Stomach smooth muscle (tissue), 2 donors: ENCODE measurements around the gene SELENOF.

ENCODE experiments used
- H3K27ac ChIP-seq: one replicate; pipeline ENCODE4 v1.7.0; 2013; ENCODE audit warnings: mild to moderate bottlenecking, low read length, inconsistent platforms
- H3K27me3 ChIP-seq, 2 donors: one replicate each; pipeline ENCODE4 v1.7.0; 2013; ENCODE audit warnings: low read length in 2 of 2; ENCODE audit not compliant: insufficient read depth in 2 of 2, control insufficient read depth in 1 of 2
- H3K36me3 ChIP-seq, 2 donors: one replicate each; pipeline ENCODE4 v1.7.0; 2013; ENCODE audit warnings: low read length in 2 of 2; ENCODE audit not compliant: control insufficient read depth in 2 of 2, insufficient read depth in 2 of 2
- H3K4me1 ChIP-seq: one replicate; pipeline ENCODE4 v1.7.0; 2013; ENCODE audit warnings: low read length; ENCODE audit not compliant: control insufficient read depth, insufficient read depth
- H3K4me3 ChIP-seq, 2 donors: one replicate each; pipeline ENCODE4 v1.7.0; 2013; ENCODE audit warnings: low read length in 2 of 2
- H3K9ac ChIP-seq, 2 donors: one replicate each; pipeline ENCODE4 v1.7.0; 2013; ENCODE audit warnings: low read length in 2 of 2, mild to moderate bottlenecking in 1 of 2
- H3K9me3 ChIP-seq, 2 donors: one replicate each; pipeline ENCODE4 v1.7.0; 2013; ENCODE audit warnings: low read length in 2 of 2; ENCODE audit not compliant: control insufficient read depth in 2 of 2
- donor health status: healthy.
- donor health status: Pancreatic carcinoma.

The SELENOF gene

DNA sequence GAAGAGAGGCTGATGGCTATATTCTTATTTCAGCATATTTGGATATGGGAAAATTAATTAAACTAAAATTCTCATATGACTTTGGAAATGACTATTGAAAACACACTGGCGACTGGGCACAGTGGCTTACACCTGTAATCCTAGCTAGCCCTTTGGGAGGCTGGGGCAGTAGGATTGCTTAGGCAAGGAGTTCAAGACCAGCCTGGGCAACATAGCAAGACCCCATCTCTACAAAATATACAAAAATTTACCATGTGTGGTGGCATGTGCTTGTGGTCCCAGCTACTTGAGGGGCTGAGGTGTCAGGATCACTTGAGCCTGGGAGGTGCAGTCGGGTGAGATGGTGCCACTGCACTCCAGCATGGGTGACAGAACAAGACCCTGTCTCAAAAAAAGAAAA is 26.7 kb upstream of the SELENOF start:
- Histone ChIP-seq H3K27me3 (no peaks in the 10 kb centered on the region), H3K4me1 (no peaks in the 10 kb centered on the region), H3K4me3 (no peak overlapping the region), H3K9ac (no peak overlapping the region), H3K27ac (no peak overlapping the region), H3K9me3 (no peaks in the 10 kb centered on the region), H3K36me3 (no peaks in the 10 kb centered on the region)

DNA sequence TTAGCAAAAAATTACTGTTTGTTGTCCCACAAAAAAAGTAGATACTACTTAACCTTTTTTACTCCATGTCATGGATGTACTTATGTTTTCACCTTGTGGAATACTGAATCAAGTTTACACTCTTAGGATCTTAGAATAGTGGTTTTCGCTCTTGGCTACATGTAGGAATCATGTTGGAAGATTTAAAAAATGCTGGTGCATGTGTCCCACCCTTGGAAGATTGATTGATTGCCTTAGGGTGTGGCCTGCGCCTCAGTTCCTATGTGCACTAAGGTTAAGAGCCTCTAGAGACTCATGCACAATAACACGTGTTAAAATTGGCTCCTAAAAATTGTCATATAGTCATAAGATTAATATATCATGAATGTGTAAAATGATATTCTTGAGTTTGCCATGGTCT is 25.5 kb upstream of the SELENOF start:
- H3K36me3 ChIP-seq, result no peaks in the 10 kb centered on the region
- H3K4me1 ChIP-seq, result no peaks in the 10 kb centered on the region
- H3K4me3 ChIP-seq, result no peak overlapping the region
- H3K27me3 ChIP-seq, result no peaks in the 10 kb centered on the region
- H3K27ac ChIP-seq, result no peak overlapping the region
- H3K9me3 ChIP-seq, result no peaks in the 10 kb centered on the region
- H3K9ac ChIP-seq, result no peak overlapping the region

DNA sequence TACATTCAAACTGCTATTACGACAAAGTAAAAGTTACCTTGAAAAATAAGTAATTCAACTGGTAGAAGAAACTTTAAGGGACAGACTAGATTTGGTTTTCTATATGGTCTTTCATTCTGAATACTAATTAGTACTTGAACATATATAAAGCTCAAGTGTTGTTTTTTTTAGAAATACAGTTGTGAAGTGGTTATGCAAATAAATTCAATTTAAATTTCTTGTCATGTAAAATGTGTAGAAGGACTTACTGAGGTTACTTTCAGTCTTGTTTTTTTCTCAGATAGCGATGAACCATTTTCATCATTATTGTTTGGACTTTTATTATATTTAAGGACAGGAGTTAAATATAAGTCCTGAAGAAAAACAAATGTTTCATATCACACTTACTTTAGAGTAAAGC is 24.9 kb upstream of the SELENOF start:
- no peaks in the 10 kb centered on the region for H3K36me3 ChIP-seq
- no peak overlapping the region for H3K27ac ChIP-seq
- H3K9ac ChIP-seq, result no peak overlapping the region
- H3K4me1 ChIP-seq, result no peaks in the 10 kb centered on the region
- H3K4me3 ChIP-seq, result no peak overlapping the region
- no peaks in the 10 kb centered on the region for H3K9me3 ChIP-seq
- no peaks in the 10 kb centered on the region for H3K27me3 ChIP-seq

DNA sequence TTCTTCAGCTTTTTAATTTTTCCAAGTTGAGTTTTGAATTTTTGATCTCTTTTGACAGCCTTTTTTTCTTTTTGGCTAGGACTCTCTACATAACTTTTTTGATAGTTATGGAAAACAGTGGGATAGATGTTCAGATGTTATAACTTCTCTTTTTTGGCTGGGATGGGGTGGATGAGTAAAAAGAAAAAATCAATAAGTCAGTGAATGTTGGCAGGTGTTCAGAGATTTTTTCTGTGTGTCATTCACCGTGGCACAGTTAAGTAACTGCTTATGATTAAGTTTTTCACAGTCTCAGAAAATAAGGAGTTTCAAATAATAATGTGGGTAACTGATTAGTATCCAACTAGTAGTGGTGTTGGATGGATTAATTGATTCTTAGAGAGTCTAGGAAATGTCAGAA is 24.5 kb upstream of the SELENOF start:
- H3K27ac ChIP-seq, result no peak overlapping the region
- no peaks in the 10 kb centered on the region for H3K9me3 ChIP-seq
- no peaks in the 10 kb centered on the region for H3K27me3 ChIP-seq
- no peaks in the 10 kb centered on the region for H3K36me3 ChIP-seq
- no peak overlapping the region for H3K4me3 ChIP-seq
- H3K4me1 ChIP-seq, result no peaks in the 10 kb centered on the region
- H3K9ac ChIP-seq, result no peak overlapping the region

DNA sequence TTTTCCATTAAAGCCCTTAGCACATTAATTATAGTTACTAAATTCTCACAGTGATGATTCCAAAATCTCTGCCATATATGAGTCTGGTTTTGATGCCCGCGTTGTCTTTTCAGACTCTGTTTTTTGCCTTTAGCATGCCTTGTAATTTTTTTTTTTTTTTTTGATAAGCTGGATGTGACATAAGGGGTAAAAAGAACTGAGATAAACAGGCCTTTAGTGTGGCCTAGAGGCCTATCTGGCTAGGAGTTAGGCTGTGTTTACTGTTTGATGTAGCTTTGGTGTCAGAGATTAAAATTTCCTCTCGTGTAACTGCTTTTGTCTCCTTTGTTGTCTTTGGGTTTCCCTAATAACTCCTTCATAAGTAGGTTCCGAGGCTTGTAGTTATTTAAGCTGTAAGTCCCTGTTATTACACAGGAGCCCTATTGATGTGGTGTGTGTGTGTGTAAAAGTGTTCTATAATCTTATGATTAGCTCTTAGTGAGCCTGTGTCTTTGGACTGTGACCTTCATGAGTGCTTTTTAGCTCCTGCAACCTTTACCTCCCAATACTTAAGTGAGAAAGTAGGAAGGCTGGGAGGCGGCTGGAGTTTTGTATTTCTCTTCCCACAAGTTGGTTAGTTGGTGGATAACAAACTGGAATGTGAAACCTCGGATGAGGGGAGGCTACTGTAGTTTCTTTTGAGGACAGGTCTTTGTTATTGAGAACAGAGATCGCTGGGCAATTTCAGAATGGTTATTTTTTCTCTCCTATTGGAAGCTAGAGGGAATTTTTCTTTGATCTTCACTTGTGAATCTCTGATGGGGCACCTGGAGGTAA is 19.8 kb upstream of the SELENOF start:
- H3K27me3 ChIP-seq, result no peaks in the 10 kb centered on the region
- H3K9me3 ChIP-seq, result no peaks in the 10 kb centered on the region
- no peak overlapping the region for H3K27ac ChIP-seq
- H3K36me3 ChIP-seq, result no peaks in the 10 kb centered on the region
- H3K4me1 ChIP-seq, result no peaks in the 10 kb centered on the region
- H3K4me3 ChIP-seq, result no peak overlapping the region
- H3K9ac ChIP-seq, result no peak overlapping the region

DNA sequence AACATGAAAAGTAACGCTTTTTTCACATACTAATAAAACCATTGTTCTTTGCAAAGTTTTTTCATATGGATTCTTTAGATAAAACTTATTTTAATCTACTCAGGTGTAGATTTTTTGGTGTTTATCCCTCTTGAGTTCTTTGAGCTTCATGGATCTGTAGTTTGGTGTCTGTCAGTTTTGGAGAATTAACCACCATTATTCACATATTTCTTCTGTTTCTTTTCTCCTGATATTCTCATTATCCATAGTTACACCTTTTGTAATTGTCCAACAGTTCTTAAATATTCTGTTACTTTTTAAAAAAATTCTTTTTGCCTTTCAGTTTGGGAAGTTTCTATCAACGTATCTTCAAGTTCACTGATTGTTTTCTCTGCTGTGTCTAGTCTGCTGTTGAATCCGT is 19.1 kb upstream of the SELENOF start:
- H3K9me3 ChIP-seq, result no peaks in the 10 kb centered on the region
- no peak overlapping the region for H3K9ac ChIP-seq
- no peak overlapping the region for H3K4me3 ChIP-seq
- H3K27me3 ChIP-seq, result no peaks in the 10 kb centered on the region
- no peaks in the 10 kb centered on the region for H3K36me3 ChIP-seq
- H3K27ac ChIP-seq, result no peak overlapping the region
- no peaks in the 10 kb centered on the region for H3K4me1 ChIP-seq

DNA sequence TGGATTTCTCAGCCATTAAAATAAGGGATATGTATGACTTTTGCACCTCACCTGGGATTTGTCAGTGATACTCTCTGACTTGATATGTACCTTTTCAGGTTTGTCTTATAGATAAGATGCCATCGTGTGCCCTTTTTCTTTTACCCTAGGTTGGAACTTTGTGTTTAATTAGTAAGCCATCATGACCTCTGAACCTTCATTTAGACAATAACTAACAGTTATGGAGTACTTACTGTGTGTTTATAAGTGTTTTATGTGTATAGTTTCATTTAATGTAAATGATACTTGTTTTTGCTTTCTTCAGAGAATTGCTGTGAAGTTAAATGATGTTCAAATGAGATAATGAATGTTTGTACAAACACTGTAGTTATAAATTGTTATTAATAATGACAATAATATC is 14.9 kb upstream of the SELENOF start:
- no peaks in the 10 kb centered on the region for H3K4me1 ChIP-seq
- H3K27ac ChIP-seq, result no peak overlapping the region
- H3K9ac ChIP-seq, result no peak overlapping the region
- H3K27me3 ChIP-seq, result no peaks in the 10 kb centered on the region
- H3K36me3 ChIP-seq, result no peaks in the 10 kb centered on the region
- no peaks in the 10 kb centered on the region for H3K9me3 ChIP-seq
- no peak overlapping the region for H3K4me3 ChIP-seq

DNA sequence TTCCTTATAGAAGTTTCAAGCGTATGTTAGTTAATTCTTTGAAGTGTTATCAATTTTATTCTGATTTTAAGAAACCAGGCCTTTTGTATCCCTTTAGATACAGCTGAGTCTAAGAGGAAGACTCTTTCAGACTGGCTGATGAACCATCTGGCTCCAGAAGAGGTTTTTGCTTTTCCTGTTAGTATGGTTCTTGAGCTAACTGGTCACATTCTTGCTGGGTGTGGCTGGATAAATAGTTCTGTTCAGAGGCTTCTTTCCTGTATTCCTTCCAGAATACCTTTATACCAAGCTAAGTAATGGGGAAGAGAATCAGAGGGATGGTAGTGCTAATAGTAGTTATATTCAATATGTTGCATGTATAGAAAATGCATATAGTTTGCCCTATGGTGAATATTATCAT is 13.0 kb upstream of the SELENOF start:
- no peaks in the 10 kb centered on the region for H3K4me1 ChIP-seq
- H3K36me3 ChIP-seq, result no peaks in the 10 kb centered on the region
- H3K27ac ChIP-seq, result no peak overlapping the region
- H3K9ac ChIP-seq, result no peak overlapping the region
- H3K9me3 ChIP-seq, result peaks cover 0 to 4% of the 10 kb centered on the region in 2 donors
- no peaks in the 10 kb centered on the region for H3K27me3 ChIP-seq
- H3K4me3 ChIP-seq, result no peak overlapping the region

DNA sequence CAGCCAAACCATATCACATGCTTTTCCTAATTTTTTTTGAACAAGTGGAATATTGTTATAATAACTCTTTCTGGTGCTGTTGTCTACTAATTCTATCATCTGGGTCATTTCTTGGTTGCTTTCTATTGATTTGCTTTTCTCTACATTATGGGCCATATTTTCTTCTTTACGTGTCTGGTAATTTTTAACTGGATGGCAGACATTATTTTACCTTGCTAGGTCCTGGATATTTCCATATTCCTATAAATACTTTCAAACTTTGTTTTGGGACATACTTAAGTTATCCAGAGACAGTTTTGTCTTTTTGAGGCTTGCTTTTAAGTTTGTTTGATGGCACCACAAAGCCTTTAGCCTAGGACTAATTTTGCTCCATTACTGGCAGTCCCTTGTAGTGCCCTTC is 11.8 kb upstream of the SELENOF start:
- H3K4me1 ChIP-seq, result no peaks in the 10 kb centered on the region
- H3K9me3 ChIP-seq, result peaks cover 0 to 4% of the 10 kb centered on the region in 2 donors
- H3K36me3 ChIP-seq, result no peaks in the 10 kb centered on the region
- H3K4me3 ChIP-seq, result no peak overlapping the region
- H3K27me3 ChIP-seq, result no peaks in the 10 kb centered on the region
- H3K27ac ChIP-seq, result no peak overlapping the region
- no peak overlapping the region for H3K9ac ChIP-seq

DNA sequence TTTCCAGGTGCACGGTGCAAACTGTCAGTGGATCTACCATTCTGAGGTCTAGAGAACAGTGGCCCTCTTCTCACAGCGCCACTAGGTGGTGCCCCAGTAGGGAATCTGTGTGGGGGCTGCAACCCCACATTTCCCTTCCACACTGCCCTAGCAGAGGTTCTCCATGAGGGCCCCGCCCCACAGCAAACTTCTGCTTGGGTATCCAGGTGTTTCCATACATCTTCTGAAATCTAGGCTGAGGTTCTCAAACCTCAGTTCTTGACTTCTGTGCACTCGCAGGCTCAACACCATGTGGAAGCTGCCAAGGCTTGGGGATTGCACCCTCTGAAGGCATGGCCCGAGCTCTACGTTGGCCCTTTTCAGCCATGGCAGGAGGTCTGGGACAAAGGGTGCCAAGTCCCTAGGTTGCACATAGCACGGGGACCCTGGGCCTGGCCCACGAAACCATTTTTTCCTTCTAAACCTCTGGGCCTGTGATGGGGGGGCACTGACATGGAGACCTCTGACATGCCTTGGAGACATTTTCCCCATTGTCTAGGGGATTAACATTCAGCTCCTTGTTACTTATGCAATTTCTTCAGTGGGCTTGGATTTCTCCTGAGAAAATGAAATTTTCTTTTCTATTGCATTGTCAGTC is 10.5 kb upstream of the SELENOF start:
- Histone ChIP-seq H3K27me3 (no peaks in the 10 kb centered on the region), H3K9ac (no peak overlapping the region), H3K27ac (no peak overlapping the region), H3K4me1 (no peaks in the 10 kb centered on the region), H3K9me3 (peaks cover 0 to 4% of the 10 kb centered on the region in 2 donors), H3K36me3 (no peaks in the 10 kb centered on the region), H3K4me3 (no peak overlapping the region)

DNA sequence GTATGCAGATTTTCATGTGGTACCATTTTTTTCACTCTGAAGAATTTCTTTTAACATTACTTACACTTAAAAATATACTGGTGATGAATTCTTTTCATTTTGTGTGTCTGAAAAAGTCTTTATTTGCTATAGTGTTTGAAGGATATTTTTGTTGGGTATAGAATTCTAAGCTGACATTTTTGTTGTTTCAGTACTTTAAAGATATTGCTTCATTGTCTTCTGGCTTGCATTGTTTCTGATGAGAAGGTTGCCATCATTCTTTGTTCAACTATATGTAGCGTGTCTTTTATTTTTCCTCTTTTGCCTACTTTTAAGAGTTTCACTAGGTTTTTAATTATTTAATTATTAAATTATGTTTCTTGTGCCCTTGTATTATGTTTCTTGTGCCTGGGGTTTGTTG is 8.5 kb upstream of the SELENOF start:
- H3K4me1 ChIP-seq, result no peaks in the 10 kb centered on the region
- H3K4me3 ChIP-seq, result no peak overlapping the region
- no peak overlapping the region for H3K27ac ChIP-seq
- H3K9ac ChIP-seq, result no peak overlapping the region
- no peaks in the 10 kb centered on the region for H3K27me3 ChIP-seq
- H3K9me3 ChIP-seq, result peaks cover 0 to 4% of the 10 kb centered on the region in 2 donors
- no peaks in the 10 kb centered on the region for H3K36me3 ChIP-seq
